Measurements from ENCODE around the gene GALNT9.
"Not testable (repeated sequence)": the region's sequence is repeated elsewhere in the genome, so short reads cannot be mapped to it uniquely, and the experiment has no call there.

GALNT9 gene

DNA sequence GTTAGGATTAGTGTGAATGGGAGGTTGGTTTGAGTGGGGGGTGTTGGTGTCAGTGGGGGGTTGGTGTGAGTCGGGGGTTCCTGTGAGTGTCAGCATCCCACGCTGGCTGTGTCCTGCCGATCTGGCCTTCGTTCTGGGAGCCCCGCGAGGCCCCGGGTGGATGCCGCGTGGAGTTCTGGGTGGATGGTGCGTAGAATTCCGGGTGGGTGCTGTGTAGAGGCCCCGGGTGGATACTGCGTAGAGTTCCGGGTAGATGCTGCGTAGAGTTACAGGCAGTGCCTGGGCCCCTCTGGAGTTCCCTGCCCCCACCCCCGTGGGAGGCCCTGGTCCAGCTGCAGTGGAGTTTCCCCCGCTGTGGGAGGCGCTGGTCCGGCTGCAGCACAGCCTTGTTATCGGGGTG lies 176.4 kb downstream of the GALNT9 start:
- no peak for DNase-seq

GRCh38 chr12:132152411-132152821 lies 177.0 kb downstream of the GALNT9 start:
- DNase-seq: no peak

GRCh38 chr12:132151766-132152410 lies 177.5 kb downstream of the GALNT9 start:
- DNase-seq: no peak

DNA sequence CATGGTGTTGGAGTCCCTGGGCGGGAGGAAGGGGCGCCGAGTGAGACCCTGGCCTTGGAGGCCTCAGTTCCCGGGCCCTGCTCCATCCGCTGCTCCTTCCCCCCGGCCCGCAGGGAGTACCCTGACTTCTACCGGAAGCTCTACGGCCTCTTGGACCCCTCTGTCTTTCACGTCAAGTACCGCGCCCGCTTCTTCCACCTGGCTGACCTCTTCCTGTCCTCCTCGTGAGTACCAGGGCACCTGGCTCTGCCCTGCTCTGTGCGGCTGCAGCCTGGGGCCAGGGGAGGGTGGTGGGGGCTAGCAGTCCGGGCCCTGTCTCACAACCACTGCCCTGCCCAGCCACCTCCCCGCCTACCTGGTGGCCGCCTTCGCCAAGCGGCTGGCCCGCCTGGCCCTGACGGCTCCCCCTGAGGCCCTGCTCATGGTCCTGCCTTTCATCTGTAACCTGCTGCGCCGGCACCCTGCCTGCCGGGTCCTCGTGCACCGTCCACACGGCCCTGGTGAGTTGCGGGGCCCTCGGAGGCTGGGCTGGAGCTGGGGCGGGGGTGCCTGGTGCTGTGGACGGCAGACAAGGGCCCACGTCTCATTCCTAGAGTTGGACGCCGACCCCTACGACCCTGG lies 178.1 kb downstream of the GALNT9 start:
- DNase-seq: no peak

- no peak for DNase-seq
These were observed 178.6 kb downstream of the GALNT9 start for GRCh38 chr12:132150780-132151144.

- not testable (repeated sequence) for DNase-seq
These were observed 179.9 kb downstream of the GALNT9 start for GRCh38 chr12:132149526-132149925.

GRCh38 chr12:132148368-132149045 lies 180.9 kb downstream of the GALNT9 start:
- no peak for DNase-seq

DNA sequence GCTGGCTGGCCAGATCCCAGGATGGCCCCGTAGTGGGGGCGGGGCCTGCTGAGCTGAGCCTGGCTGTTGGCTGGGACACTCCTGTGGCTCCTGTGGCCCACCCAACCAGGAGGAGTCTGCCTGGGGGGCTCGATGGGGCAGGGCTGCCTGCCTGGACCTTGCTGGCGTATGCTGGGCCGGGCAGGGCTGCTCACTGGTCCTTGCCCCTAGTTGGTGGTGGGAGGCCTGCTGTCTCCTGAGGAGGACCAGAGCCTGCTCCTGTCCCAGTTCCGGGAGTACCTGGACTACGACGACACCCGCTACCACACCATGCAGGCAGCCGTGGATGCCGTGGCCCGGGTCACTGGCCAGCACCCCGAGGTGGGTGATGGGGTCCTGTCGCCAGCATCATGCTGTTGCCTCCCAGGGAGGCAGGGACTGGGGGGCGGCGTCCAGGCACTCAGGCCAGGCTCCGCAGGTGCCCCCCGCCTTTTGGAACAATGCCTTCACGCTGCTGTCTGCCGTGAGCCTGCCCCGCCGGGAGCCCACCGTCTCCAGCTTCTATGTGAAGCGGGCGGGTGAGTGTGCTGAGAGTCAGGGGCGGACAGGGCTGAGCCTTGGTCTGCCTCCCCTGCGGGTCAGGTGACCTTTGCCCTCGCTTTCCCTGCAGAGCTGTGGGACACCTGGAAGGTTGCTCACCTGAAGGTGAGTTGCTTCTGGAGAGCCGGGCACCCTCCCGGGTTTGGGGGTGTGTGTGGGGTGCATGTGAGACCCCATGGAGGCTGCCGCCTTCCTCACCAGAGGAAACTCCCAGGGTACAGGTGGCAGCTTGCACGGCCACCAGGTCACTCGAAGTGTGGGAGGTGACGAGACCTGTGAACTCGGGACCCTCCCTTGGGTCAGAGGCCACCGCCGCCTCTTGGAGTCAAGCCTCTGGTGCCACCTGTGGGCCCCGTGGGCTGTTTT lies 181.7 kb downstream of the GALNT9 start:
- no peak for DNase-seq

GRCh38 chr12:132146772-132147422 lies 182.5 kb downstream of the GALNT9 start:
- no peak for DNase-seq

Data from inflammatory macrophage treated with lipopolysaccharide for 4 hours (primary cell).